GM19240 (cell line): ENCODE results near the gene SYAP1.
"Not testable (repeated sequence)": the region's sequence is repeated elsewhere in the genome, so short reads cannot be mapped to it uniquely, and the experiment has no call there.

Experiments
- DNase-seq: peaks from one replicate; pipeline ENCODE4 v3.0.0; 2011; ENCODE audit warnings: low spot score; ENCODE audit not compliant: insufficient read length

SYAP1 gene

GRCh38 chrX:16725072-16725471 lies 5.7 kb downstream of the SYAP1 start:
- DNase-seq = no peak

- DNase-seq = not testable (repeated sequence)
Measured at GRCh38 chrX:16726347-16726988, 7.1 kb downstream of the SYAP1 start.

GRCh38 chrX:16727637-16728036 lies 8.2 kb downstream of the SYAP1 start:
- no peak for DNase-seq

- DNase-seq = no peak
Measured at GRCh38 chrX:16730450-16730849, 11.0 kb downstream of the SYAP1 start.

GRCh38 chrX:16733013-16733412 lies 13.6 kb downstream of the SYAP1 start:
- DNase-seq = no peak

- DNase-seq = no peak
Measured at GRCh38 chrX:16737024-16737423, 17.6 kb downstream of the SYAP1 start.

- no peak for DNase-seq
Measured at GRCh38 chrX:16739574-16739973, 20.2 kb downstream of the SYAP1 start.

- no peak for DNase-seq
Measured at GRCh38 chrX:16743604-16744325, 24.4 kb downstream of the SYAP1 start.

- DNase-seq = no peak
Measured at GRCh38 chrX:16745102-16745501, 25.7 kb downstream of the SYAP1 start.

- no peak for DNase-seq
Measured at GRCh38 chrX:16745659-16746058, 26.2 kb downstream of the SYAP1 start.

- no peak for DNase-seq
Measured at GRCh38 chrX:16748425-16748824, 29.0 kb downstream of the SYAP1 start.

- DNase-seq = no peak
Measured at GRCh38 chrX:16750136-16750535, 30.7 kb downstream of the SYAP1 start.

GRCh38 chrX:16754019-16754418 lies 34.6 kb downstream of the SYAP1 start:
- DNase-seq = no peak

- no peak for DNase-seq
Measured at GRCh38 chrX:16756724-16757123, 37.3 kb downstream of the SYAP1 start.

- DNase-seq = not testable (repeated sequence)
Measured at GRCh38 chrX:16761500-16761899, 42.1 kb downstream of the SYAP1 start.

- DNase-seq = no peak
Measured at GRCh38 chrX:16762579-16762978, 43.2 kb downstream of the SYAP1 start.

- DNase-seq = no peak
Measured at GRCh38 chrX:16765594-16765993, 46.2 kb downstream of the SYAP1 start.

GRCh38 chrX:16770970-16771482 lies 51.6 kb downstream of the SYAP1 start:
- no peak for DNase-seq

GRCh38 chrX:16771483-16772398 lies 52.3 kb downstream of the SYAP1 start:
- DNase-seq = no peak

- DNase-seq = no peak
Measured at GRCh38 chrX:16772460-16772859, 53.0 kb downstream of the SYAP1 start.

GRCh38 chrX:16774746-16775145 lies 55.3 kb downstream of the SYAP1 start:
- DNase-seq = no peak

GRCh38 chrX:16778545-16778944 lies 59.1 kb downstream of the SYAP1 start:
- no peak for DNase-seq
